Measurements from ENCODE around the gene OLIG1. TPM values are rescaled to one million over a fixed set of nuclear protein-coding genes. Genes with fewer than 3 reads are reported as not detected.

The OLIG1 gene
- total and polyA plus RNA-seq, 2 donors (not counting 1 experiment from before 2014, with no cell fraction given), result 0.33 TPM; not detected in 1

DNA sequence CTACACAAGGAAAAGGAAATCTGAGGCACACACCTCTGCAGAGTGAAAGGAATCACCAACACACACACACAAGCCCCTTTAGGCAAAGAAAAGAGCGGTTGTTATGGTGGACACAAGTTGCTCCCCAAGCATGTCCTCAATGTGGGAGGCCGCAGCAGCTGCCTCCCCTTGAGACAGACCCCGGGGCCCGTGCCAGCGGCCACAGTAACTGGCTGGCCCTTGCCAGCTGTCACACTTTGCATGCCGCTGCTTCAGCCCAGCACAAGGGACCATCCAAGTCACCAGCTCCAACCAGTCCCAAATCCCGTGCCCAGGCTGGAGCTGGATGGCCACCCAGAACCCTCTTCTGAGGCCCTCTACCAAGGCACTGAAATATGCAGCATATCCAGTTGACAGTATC is 2.9 kb upstream of the OLIG1 start:
- WGBS (ENCODE audit: insufficient coverage), result 62% methylated on average over 7 of the region's 7 CpGs
- peaks cover 0 to 58% (median 30%) of the 10 kb centered on the region in 4 experiments for H3K27me3 ChIP-seq (replicated peaks in 1 of 4; ENCODE audit: control extremely low read depth in 1 of 4, control insufficient read depth in 3 of 4, insufficient read depth in 4 of 4, low read length in 3 of 4)
- ATAC-seq (ENCODE audit: low read depth), result no peak

DNA sequence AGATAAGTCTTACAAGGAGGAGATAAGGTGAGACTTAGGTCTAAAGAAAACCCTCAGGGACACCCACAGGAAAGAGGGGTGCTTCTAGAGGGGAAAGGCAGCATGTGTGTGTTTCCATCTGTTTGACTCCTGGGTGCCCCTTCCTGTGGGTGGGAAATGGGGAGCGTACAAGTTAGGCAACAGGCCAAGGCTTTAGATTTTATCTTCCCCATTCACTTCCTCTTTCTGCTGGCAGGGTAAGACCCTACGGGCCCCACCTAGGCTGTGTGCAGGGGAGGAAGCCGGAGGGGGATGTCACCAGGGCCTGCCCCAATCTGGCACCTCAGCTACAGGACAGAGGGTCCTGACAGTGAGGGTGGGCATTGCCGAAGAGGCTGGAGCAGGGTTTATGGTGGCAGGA is 2.5 kb upstream of the OLIG1 start:
- no peak overlapping the region for H3K4me3 ChIP-seq (ENCODE audit: control extremely low read depth in 1 of 5, extremely low read depth in 1 of 5, insufficient read depth in 1 of 5, low read depth in 2 of 5, low read length in 4 of 5)
- H3K27ac ChIP-seq (ENCODE audit: low read length in 2 of 2), result no peak overlapping the region
- H3K36me3 ChIP-seq (replicated peaks in 1 of 2; ENCODE audit: control extremely low read depth in 1 of 2, control insufficient read depth in 1 of 2, extremely low read depth in 1 of 2, insufficient read depth in 2 of 2, low read length in 1 of 2), result no peaks in the 10 kb centered on the region
- H3K4me2 ChIP-seq (replicated peaks; ENCODE audit: low read depth, low read length, poor library complexity, severe bottlenecking), result no peak overlapping the region
- peaks cover 18% of the 10 kb centered on the region for H3K4me1 Mint-ChIP-seq
- POLR2A ChIA-PET, result no interaction called here
- intact Hi-C loops (cut with micrococcal nuclease), result no loop called here
- peaks cover 16% of the 10 kb centered on the region in 2 donors for H3K4me1 ChIP-seq (ENCODE audit: control insufficient read depth in 2 of 2, insufficient read depth in 2 of 2, low read length in 2 of 2)
- peaks cover 4% of the 10 kb centered on the region for H3K9me3 Mint-ChIP-seq (ENCODE audit: insufficient read depth)
- H3K79me2 ChIP-seq (ENCODE audit: control insufficient read depth, insufficient read depth, low read length), result no peaks in the 10 kb centered on the region
- CTCF ChIA-PET, result no interaction called here
- H3K27me3 ChIP-seq (replicated peaks in 1 of 4; ENCODE audit: control extremely low read depth in 1 of 4, control insufficient read depth in 3 of 4, insufficient read depth in 4 of 4, low read length in 3 of 4), result peaks cover 0 to 62% (median 31%) of the 10 kb centered on the region in 4 experiments
- H4K20me1 ChIP-seq (ENCODE audit: control insufficient read depth, insufficient read depth, low read length, poor library complexity, severe bottlenecking), result no peaks in the 10 kb centered on the region
- ATAC-seq (ENCODE audit: low read depth) (no peak), DNase-seq (no peak)
- WGBS (ENCODE audit: insufficient coverage), result 0% methylated on average over 3 of the region's 4 CpGs
- no peak overlapping the region for H2AFZ ChIP-seq (ENCODE audit: insufficient read depth, low read depth, low read length, poor library complexity, severe bottlenecking)
- TF ChIP-seq, protein P1, sequence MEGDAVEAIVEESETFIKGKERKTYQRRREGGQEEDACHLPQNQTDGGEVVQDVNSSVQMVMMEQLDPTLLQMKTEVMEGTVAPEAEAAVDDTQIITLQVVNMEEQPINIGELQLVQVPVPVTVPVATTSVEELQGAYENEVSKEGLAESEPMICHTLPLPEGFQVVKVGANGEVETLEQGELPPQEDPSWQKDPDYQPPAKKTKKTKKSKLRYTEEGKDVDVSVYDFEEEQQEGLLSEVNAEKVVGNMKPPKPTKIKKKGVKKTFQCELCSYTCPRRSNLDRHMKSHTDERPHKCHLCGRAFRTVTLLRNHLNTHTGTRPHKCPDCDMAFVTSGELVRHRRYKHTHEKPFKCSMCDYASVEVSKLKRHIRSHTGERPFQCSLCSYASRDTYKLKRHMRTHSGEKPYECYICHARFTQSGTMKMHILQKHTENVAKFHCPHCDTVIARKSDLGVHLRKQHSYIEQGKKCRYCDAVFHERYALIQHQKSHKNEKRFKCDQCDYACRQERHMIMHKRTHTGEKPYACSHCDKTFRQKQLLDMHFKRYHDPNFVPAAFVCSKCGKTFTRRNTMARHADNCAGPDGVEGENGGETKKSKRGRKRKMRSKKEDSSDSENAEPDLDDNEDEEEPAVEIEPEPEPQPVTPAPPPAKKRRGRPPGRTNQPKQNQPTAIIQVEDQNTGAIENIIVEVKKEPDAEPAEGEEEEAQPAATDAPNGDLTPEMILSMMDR (IDR thresholded peaks at IDR 0.05), result no peak
- no peak for TF ChIP-seq EZH2 (IDR thresholded peaks at IDR 0.05; ENCODE audit: borderline replicate concordance, insufficient read depth, low read depth, low read length, poor library complexity, severe bottlenecking)
- H3K27me3 Mint-ChIP-seq, result peaks cover 67% of the 10 kb centered on the region
- no peak overlapping the region for H3K9ac ChIP-seq (ENCODE audit: low read length)
- peaks cover 3 to 8% (median 8%) of the 10 kb centered on the region in 3 donors for H3K9me3 ChIP-seq (ENCODE audit: control extremely low read depth in 1 of 3, control insufficient read depth in 2 of 3, insufficient read depth in 1 of 3, low read length in 2 of 3)
- H3K4me3 Mint-ChIP-seq, result no peak overlapping the region
- no peak overlapping the region for H3K27ac Mint-ChIP-seq

More for the DNA sequence above, 2.9 kb upstream of the OLIG1 start:
- no peak overlapping the region for H3K9ac ChIP-seq (ENCODE audit: low read length)
- H4K20me1 ChIP-seq (ENCODE audit: control insufficient read depth, insufficient read depth, low read length, poor library complexity, severe bottlenecking), result no peaks in the 10 kb centered on the region
- no peaks in the 10 kb centered on the region for H3K79me2 ChIP-seq (ENCODE audit: control insufficient read depth, insufficient read depth, low read length)
- Mint-ChIP-seq H3K4me3 (no peak overlapping the region), H3K9me3 (ENCODE audit: insufficient read depth) (peaks cover 4% of the 10 kb centered on the region), H3K27ac (no peak overlapping the region), H3K4me1 (peaks cover 16% of the 10 kb centered on the region), H3K27me3 (peaks cover 65% of the 10 kb centered on the region)
- TF ChIP-seq, protein P1 (IDR thresholded peaks at IDR 0.05), result no peak
- TF ChIP-seq EZH2 (IDR thresholded peaks at IDR 0.05; ENCODE audit: borderline replicate concordance, insufficient read depth, low read depth, low read length, poor library complexity, severe bottlenecking), result no peak
- H3K9me3 ChIP-seq (ENCODE audit: control extremely low read depth in 1 of 3, control insufficient read depth in 2 of 3, insufficient read depth in 1 of 3, low read length in 2 of 3), result peaks cover 3 to 8% (median 8%) of the 10 kb centered on the region in 3 donors
- no peaks in the 10 kb centered on the region for H3K36me3 ChIP-seq (replicated peaks in 1 of 2; ENCODE audit: control extremely low read depth in 1 of 2, control insufficient read depth in 1 of 2, extremely low read depth in 1 of 2, insufficient read depth in 2 of 2, low read length in 1 of 2)
- H2AFZ ChIP-seq (ENCODE audit: insufficient read depth, low read depth, low read length, poor library complexity, severe bottlenecking), result no peak overlapping the region
- no peak overlapping the region for H3K4me3 ChIP-seq (ENCODE audit: control extremely low read depth in 1 of 5, extremely low read depth in 1 of 5, insufficient read depth in 1 of 5, low read depth in 2 of 5, low read length in 4 of 5)
- ChIA-PET POLR2A (interaction anchor here (0.6 kb wide), 1 partner anchor 484 kb away, joined by 6 read pairs; no protein-coding TSS in a partner anchor), CTCF (no interaction called here)
- intact Hi-C loops (cut with micrococcal nuclease), result no loop called here
- no peak overlapping the region for H3K27ac ChIP-seq (ENCODE audit: low read length in 2 of 2)
- DNase-seq, result no peak
- peaks cover 15 to 16% of the 10 kb centered on the region in 2 donors for H3K4me1 ChIP-seq (ENCODE audit: control insufficient read depth in 2 of 2, insufficient read depth in 2 of 2, low read length in 2 of 2)
- H3K4me2 ChIP-seq (replicated peaks; ENCODE audit: low read depth, low read length, poor library complexity, severe bottlenecking), result no peak overlapping the region

Data from B cell (primary cell).